ENCODE data around the gene FOXP2.

The FOXP2 gene

DNA sequence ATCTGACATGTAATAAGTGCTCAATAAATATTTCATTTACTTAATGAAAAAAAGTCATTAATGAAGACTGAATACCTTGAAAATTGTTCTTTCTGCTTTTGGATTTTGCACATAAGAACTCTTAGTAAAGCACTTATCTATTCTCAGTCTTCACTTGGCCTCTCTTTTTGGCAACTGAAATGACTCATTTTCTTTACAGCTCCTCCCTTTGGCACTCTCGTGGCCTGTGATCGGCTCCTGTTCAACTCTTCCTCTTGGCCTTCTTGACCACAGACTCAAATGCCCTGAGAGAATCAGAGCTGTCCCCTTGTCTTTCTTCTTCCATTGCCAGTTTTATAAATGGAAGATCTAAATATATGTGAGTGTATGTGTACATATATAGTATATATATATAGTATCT is 54.2 kb downstream of the FOXP2 start:
- no peaks in the 10 kb centered on the region for H4K20me1 ChIP-seq (ENCODE audit: insufficient read depth)
- no peak overlapping the region for H3K27ac ChIP-seq
- TF ChIP-seq, protein P1, sequence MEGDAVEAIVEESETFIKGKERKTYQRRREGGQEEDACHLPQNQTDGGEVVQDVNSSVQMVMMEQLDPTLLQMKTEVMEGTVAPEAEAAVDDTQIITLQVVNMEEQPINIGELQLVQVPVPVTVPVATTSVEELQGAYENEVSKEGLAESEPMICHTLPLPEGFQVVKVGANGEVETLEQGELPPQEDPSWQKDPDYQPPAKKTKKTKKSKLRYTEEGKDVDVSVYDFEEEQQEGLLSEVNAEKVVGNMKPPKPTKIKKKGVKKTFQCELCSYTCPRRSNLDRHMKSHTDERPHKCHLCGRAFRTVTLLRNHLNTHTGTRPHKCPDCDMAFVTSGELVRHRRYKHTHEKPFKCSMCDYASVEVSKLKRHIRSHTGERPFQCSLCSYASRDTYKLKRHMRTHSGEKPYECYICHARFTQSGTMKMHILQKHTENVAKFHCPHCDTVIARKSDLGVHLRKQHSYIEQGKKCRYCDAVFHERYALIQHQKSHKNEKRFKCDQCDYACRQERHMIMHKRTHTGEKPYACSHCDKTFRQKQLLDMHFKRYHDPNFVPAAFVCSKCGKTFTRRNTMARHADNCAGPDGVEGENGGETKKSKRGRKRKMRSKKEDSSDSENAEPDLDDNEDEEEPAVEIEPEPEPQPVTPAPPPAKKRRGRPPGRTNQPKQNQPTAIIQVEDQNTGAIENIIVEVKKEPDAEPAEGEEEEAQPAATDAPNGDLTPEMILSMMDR (conservative IDR thresholded peaks at IDR 0.05; ENCODE audit: low read depth, low read length): no peak
- H3K27me3 ChIP-seq (ENCODE audit: insufficient read depth, low read depth): no peaks in the 10 kb centered on the region
- H3K9ac ChIP-seq: no peak overlapping the region
- 0 out of 2 replicates have a peak overlapping the region, but pooled peaks have one; percentile 10 for H3K4me2 ChIP-seq
- no peaks in the 10 kb centered on the region for H3K79me2 ChIP-seq (ENCODE audit: insufficient read depth, low read depth)
- peaks cover 33% of the 10 kb centered on the region for H3K4me1 ChIP-seq (ENCODE audit: low read depth, poor library complexity, severe bottlenecking)
- H3K4me3 ChIP-seq (IDR thresholded peaks at IDR 0.05; ENCODE audit: insufficient read depth, low read depth, low read length): no peak overlapping the region
- H3K36me3 ChIP-seq (ENCODE audit: insufficient read depth): no peaks in the 10 kb centered on the region
- no peak overlapping the region for H2AFZ ChIP-seq (ENCODE audit: low read depth)

DNA sequence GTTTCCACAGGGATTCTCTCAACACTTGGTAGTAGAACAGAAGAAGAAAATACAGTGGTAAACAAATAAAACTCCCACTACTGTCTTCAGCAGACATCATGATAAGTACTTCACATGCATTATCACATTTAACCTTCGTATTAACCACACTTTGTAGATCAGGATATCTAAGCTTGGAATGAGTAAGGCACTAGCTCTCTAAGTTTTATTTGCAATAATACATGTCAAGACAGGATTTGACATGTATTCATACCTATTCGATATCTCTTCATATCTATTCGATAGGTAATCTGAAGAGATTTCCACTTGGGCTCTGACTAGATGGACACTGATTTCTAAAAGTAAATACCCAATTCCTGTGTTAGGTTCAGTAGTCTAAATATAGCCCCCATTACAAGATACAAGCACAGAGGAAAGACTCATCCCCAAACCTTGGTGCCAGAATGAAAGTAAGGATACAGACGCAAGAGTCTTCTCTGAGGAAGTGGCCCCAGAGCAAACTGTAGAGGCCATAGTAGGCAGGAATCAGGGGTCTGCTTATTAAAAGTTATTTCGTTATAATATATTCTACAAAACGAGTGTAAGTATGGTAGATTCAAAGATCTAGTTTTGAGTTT is 58.4 kb downstream of the FOXP2 start:
- no peaks in the 10 kb centered on the region for H3K79me2 ChIP-seq (ENCODE audit: insufficient read depth, low read depth)
- H3K27ac ChIP-seq: no peak overlapping the region
- H3K4me3 ChIP-seq (IDR thresholded peaks at IDR 0.05; ENCODE audit: insufficient read depth, low read depth, low read length): no peak overlapping the region
- H3K4me2 ChIP-seq: no peak overlapping the region
- H2AFZ ChIP-seq (ENCODE audit: low read depth): no peak overlapping the region
- no peaks in the 10 kb centered on the region for H3K27me3 ChIP-seq (ENCODE audit: insufficient read depth, low read depth)
- TF ChIP-seq, protein P1 (conservative IDR thresholded peaks at IDR 0.05; ENCODE audit: low read depth, low read length): no peak
- H4K20me1 ChIP-seq (ENCODE audit: insufficient read depth): no peaks in the 10 kb centered on the region
- H3K4me1 ChIP-seq (ENCODE audit: low read depth, poor library complexity, severe bottlenecking): peaks cover 21% of the 10 kb centered on the region
- H3K9ac ChIP-seq: no peak overlapping the region
- no peaks in the 10 kb centered on the region for H3K36me3 ChIP-seq (ENCODE audit: insufficient read depth)

DNA sequence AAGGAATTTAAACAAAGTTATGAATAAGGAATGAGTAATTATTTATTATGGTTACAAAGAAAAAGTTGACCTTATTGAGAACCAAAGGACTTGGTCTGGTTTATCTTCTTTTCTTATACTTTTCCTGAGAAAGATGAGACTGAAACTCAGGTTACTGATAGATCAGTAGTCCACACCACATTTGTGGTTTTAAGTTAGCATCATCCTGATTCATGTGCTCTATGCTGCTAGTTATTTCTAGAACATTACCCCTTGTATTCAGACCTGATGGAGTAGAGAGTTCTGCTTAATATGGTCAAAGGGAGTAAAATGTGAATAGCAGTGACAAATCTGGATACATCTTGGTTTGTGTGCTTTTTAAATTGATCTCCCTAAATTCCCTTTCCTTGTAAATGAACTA is 63.8 kb downstream of the FOXP2 start:
- Histone ChIP-seq H3K9ac (no peak overlapping the region), H4K20me1 (ENCODE audit: insufficient read depth) (no peaks in the 10 kb centered on the region), H3K4me1 (ENCODE audit: low read depth, poor library complexity, severe bottlenecking) (peaks cover 15% of the 10 kb centered on the region), H3K4me3 (IDR thresholded peaks at IDR 0.05; ENCODE audit: insufficient read depth, low read depth, low read length) (no peak overlapping the region), H3K4me2 (no peak overlapping the region), H3K36me3 (ENCODE audit: insufficient read depth) (no peaks in the 10 kb centered on the region), H2AFZ (ENCODE audit: low read depth) (no peak overlapping the region), H3K27me3 (ENCODE audit: insufficient read depth, low read depth) (no peaks in the 10 kb centered on the region), H3K27ac (no peak overlapping the region), H3K79me2 (ENCODE audit: insufficient read depth, low read depth) (no peaks in the 10 kb centered on the region)
- TF ChIP-seq, protein P1 (conservative IDR thresholded peaks at IDR 0.05; ENCODE audit: low read depth, low read length): no peak

DNA sequence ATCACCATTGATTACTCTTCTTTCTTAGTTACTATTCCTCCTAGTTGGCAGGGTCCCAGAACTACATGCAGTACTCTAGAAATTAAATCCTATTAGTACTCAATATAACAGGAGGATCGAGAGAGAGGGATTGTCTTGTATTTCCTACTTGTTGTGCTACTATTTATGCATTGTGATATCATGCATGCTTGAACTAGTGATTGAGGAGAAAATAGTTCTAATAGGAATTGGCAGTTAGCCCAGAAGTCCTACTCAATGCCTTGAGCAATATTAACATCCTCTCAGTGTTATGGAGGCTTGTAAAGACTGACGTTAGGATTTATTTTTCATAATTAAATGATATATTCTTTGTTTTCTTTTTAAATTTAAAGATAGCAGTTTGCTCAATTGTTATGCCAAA is 67.4 kb downstream of the FOXP2 start:
- no peak overlapping the region for H2AFZ ChIP-seq (ENCODE audit: low read depth)
- no peaks in the 10 kb centered on the region for H3K27me3 ChIP-seq (ENCODE audit: insufficient read depth, low read depth)
- no peaks in the 10 kb centered on the region for H3K79me2 ChIP-seq (ENCODE audit: insufficient read depth, low read depth)
- H3K4me1 ChIP-seq (ENCODE audit: low read depth, poor library complexity, severe bottlenecking): peaks cover 15% of the 10 kb centered on the region
- no peak overlapping the region for H3K9ac ChIP-seq
- no peak overlapping the region for H3K27ac ChIP-seq
- no peak overlapping the region for H3K4me3 ChIP-seq (IDR thresholded peaks at IDR 0.05; ENCODE audit: insufficient read depth, low read depth, low read length)
- TF ChIP-seq, protein P1 (conservative IDR thresholded peaks at IDR 0.05; ENCODE audit: low read depth, low read length): no peak
- H3K36me3 ChIP-seq (ENCODE audit: insufficient read depth): no peaks in the 10 kb centered on the region
- no peak overlapping the region for H3K4me2 ChIP-seq
- no peaks in the 10 kb centered on the region for H4K20me1 ChIP-seq (ENCODE audit: insufficient read depth)
